ENCODE results near the gene RAMP3.
"Not testable (repeated sequence)": the region's sequence is repeated elsewhere in the genome, so short reads cannot be mapped to it uniquely, and the experiment has no call there.

The RAMP3 gene

DNA sequence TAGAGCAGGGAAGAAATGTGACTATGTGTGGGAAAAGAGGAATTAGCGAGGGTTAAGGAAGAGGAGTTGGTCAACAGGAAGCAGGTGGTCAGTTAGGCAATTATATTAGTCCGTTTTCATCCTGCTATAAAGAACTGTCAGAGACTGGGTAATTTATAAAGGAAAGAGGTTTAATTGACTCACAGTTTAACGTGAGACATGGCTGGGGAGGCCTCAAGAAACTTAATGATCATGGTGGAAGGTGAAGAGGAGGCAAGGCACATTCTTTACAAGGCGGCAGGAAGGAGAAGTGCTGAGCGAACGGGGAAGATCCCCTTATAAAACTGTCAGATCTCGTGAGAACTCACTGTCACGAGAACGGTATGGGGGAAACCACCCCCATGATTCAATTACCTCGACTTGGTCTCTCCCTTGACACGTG is 35.0 kb downstream of the RAMP3 start:
- no peak for DNase-seq (ENCODE audit: low read depth, low spot score)

GRCh38 chr7:45193828-45194227 is 36.2 kb downstream of the RAMP3 start:
- DNase-seq (ENCODE audit: low read depth, low spot score), result no peak

GRCh38 chr7:45196374-45196773 is 38.8 kb downstream of the RAMP3 start:
- no peak for DNase-seq (ENCODE audit: low read depth, low spot score)

- no peak for DNase-seq (ENCODE audit: low read depth, low spot score)
Observed at GRCh38 chr7:45197461-45197860, 39.9 kb downstream of the RAMP3 start.

- DNase-seq (ENCODE audit: low read depth, low spot score), result no peak
Observed at GRCh38 chr7:45198986-45199385, 41.4 kb downstream of the RAMP3 start.

DNA sequence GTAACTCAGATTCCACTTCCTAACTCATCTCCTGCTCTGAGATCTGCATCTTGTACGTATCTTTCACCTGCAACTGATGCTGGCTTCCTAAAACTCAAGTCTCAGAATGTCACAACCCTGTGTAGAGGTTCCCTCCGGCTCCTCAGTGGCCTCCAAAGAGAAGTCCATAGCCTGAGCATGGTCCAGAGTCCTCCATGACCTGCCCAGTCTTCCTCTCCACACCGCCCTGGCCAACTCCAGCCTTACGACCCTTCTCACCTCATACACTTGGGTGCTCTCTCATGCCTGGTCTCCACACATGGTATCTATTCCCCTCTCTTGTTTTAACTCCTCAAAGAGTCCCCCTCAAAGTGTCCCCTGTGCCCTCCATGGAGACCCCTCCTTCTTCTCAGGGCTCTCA is 41.9 kb downstream of the RAMP3 start:
- no peak for DNase-seq (ENCODE audit: low read depth, low spot score)

DNA sequence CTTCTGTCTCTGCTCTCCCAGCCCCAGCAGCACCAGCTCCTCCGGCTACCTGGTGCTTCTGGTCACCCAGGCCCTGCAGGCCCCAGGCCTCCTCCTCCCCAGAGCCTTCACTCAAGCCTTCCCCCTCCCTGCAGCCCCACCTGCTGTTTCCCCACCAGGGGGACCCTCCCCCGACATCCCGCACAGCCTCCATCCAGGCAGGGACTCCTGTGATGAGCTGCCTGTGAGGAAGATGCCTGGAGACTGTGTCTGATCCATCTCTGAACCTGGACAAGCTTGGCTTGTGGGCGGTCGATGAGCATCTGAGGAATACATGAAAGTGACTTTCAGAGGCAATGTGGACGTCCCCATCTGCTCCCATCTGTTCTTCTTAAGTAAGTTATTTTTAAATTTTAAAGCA is 45.0 kb downstream of the RAMP3 start:
- no peak for DNase-seq (ENCODE audit: low read depth, low spot score)

GRCh38 chr7:45203036-45203435 is 45.4 kb downstream of the RAMP3 start:
- no peak for DNase-seq (ENCODE audit: low read depth, low spot score)

GRCh38 chr7:45203459-45203858 is 45.9 kb downstream of the RAMP3 start:
- DNase-seq (ENCODE audit: low read depth, low spot score), result no peak

GRCh38 chr7:45203936-45204445 is 46.4 kb downstream of the RAMP3 start:
- no peak for DNase-seq (ENCODE audit: low read depth, low spot score)

GRCh38 chr7:45206266-45206665 is 48.7 kb downstream of the RAMP3 start:
- DNase-seq (ENCODE audit: low read depth, low spot score), result not testable (repeated sequence)

GRCh38 chr7:45209909-45210308 is 52.3 kb downstream of the RAMP3 start:
- not testable (repeated sequence) for DNase-seq (ENCODE audit: low read depth, low spot score)

DNA sequence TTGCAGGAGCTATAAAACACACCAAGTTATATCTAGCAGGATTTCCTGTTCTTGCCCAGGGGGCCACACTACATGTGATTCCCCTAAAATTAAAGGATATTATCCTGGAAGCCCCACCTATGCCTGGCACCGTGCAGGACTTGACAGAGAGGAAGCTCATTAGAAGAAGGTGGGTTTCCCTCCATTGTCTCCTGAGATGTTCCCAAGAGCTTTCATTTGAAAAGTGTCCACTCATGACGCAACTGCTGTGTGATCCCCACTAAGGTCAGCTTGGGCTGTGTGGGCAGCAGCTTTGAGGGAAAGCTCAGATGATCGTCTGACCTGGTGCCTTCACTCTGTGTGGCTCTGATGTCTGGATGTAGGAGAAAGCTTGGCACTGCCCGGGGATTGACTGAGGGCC is 53.5 kb downstream of the RAMP3 start:
- no peak for DNase-seq (ENCODE audit: low read depth, low spot score)

- DNase-seq (ENCODE audit: low read depth, low spot score), result no peak
Observed at GRCh38 chr7:45211958-45212357, 54.4 kb downstream of the RAMP3 start.

- no peak for DNase-seq (ENCODE audit: low read depth, low spot score)
Observed at GRCh38 chr7:45212606-45213005, 55.0 kb downstream of the RAMP3 start.

- no peak for DNase-seq (ENCODE audit: low read depth, low spot score)
Observed at GRCh38 chr7:45215601-45216062, 58.0 kb downstream of the RAMP3 start.

GRCh38 chr7:45216181-45216580 is 58.6 kb downstream of the RAMP3 start:
- no peak for DNase-seq (ENCODE audit: low read depth, low spot score)

- DNase-seq (ENCODE audit: low read depth, low spot score), result no peak
Observed at GRCh38 chr7:45216622-45217165, 59.1 kb downstream of the RAMP3 start.

GRCh38 chr7:45217358-45217757 is 59.8 kb downstream of the RAMP3 start:
- no peak for DNase-seq (ENCODE audit: low read depth, low spot score)

GRCh38 chr7:45219130-45219529 is 61.5 kb downstream of the RAMP3 start:
- no peak for DNase-seq (ENCODE audit: low read depth, low spot score)

- no peak for DNase-seq (ENCODE audit: low read depth, low spot score)
Observed at GRCh38 chr7:45219801-45220435, 62.3 kb downstream of the RAMP3 start.

GRCh38 chr7:45220846-45221618 is 63.4 kb downstream of the RAMP3 start:
- no peak for DNase-seq (ENCODE audit: low read depth, low spot score)
